HFF-Myc (cell line): Measurements from ENCODE around the gene CD300LF.

ENCODE experiments used
- DNase-seq: peaks from one replicate; pipeline ENCODE4 v3.0.0-alpha.2; 2011; ENCODE audit warnings: low read depth; ENCODE audit errors: extremely low read depth
- H3K4me3 ChIP-seq: replicated peaks from 2 replicates; pipeline ENCODE4 v1.5.1; 2011; ENCODE audit warnings: low read depth, mild to moderate bottlenecking, control low read depth, low read length
- TF ChIP-seq, protein P1 (sequence below): IDR thresholded peaks from 2 replicates; pipeline ENCODE4 v1.5.1; 2012; ENCODE audit warnings: mild to moderate bottlenecking, low read depth, low read length, control low read depth; ENCODE audit errors: missing control alignments

Gene CD300LF

DNA sequence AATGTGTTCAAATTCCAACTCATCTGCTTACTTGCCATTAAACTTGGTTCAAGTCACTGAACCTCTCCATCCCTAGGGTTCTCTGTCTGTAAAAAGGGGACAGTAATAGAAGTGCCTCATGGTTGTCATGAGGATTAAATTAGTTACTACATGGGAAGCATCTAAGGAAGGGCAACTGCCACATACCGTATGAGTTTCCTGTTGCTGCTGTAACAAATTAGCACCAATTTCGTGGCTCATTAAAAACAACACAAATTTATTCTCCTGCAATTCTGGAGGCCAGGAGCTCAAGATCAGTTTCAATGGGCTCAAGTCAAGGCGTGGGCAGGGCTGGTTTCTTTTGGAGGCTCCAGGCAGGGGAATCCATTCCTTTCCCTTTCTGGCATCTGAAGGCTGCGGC lies 18.6 kb downstream of the CD300LF start:
- H3K4me3 ChIP-seq = no peak overlapping the region
- DNase-seq = no peak
- TF ChIP-seq, protein P1, sequence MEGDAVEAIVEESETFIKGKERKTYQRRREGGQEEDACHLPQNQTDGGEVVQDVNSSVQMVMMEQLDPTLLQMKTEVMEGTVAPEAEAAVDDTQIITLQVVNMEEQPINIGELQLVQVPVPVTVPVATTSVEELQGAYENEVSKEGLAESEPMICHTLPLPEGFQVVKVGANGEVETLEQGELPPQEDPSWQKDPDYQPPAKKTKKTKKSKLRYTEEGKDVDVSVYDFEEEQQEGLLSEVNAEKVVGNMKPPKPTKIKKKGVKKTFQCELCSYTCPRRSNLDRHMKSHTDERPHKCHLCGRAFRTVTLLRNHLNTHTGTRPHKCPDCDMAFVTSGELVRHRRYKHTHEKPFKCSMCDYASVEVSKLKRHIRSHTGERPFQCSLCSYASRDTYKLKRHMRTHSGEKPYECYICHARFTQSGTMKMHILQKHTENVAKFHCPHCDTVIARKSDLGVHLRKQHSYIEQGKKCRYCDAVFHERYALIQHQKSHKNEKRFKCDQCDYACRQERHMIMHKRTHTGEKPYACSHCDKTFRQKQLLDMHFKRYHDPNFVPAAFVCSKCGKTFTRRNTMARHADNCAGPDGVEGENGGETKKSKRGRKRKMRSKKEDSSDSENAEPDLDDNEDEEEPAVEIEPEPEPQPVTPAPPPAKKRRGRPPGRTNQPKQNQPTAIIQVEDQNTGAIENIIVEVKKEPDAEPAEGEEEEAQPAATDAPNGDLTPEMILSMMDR = no peak

DNA sequence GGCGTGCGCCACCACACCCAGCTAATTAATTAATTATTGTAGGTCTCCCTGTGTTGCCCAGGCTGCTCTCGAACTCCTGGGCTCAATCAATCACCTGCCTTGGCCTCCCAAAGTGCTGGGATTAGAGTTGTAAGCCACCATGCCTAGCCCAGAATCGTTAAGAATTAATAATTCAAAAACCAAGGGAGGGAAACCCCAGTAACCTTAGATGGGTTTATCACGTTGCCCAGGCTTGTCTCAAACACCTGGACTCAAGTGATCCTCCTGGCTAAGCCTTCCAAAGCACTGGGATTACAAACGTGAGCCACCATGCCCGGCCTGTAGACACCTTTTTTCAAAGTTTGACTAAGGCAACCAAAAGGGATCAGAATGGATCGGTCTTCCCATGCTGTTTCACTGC lies 21.6 kb downstream of the CD300LF start:
- no peak for DNase-seq
- TF ChIP-seq, protein P1 = no peak
- H3K4me3 ChIP-seq = no peak overlapping the region

DNA sequence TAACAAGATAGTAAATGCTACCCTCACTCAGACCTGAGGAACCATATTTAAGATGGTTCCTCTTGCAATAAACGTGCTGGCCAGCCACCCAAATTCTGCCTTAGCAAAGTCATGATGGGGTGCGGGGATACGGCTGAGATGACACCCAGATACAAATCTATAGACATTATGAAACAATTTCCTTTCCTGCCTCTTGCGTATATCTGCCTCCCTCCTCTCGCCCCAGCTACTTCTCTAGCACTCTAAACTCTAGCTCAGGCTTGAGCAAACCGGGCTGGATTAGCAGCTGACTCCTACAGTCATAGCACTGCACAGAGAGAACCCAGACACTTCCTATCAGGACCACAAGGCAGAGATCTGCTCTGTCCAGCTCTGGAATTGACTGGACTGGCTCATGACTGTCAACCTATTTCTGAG lies 22.3 kb downstream of the CD300LF start:
- DNase-seq = no peak
- TF ChIP-seq, protein P1 = no peak
- H3K4me3 ChIP-seq = no peak overlapping the region

DNA sequence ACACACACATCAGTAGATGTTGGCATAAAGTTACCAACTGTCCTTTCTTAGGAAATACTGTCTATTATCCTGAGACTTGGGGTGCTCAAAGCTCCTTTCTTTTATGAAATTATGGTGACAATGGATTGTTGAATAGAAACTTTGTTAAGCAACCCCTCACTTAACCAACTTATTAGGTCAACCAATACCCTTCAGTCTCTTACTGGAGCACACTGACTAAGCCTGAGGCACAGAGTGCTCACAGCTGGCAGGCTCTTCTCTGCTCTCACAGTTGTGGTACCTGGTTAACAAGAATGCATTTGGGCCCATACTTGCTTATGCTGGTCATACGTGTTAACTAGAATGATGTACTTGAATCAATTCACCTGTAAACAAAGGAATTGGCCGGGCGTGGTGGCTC lies 24.8 kb downstream of the CD300LF start:
- H3K4me3 ChIP-seq = no peak overlapping the region
- TF ChIP-seq, protein P1 = no peak
- no peak for DNase-seq

DNA sequence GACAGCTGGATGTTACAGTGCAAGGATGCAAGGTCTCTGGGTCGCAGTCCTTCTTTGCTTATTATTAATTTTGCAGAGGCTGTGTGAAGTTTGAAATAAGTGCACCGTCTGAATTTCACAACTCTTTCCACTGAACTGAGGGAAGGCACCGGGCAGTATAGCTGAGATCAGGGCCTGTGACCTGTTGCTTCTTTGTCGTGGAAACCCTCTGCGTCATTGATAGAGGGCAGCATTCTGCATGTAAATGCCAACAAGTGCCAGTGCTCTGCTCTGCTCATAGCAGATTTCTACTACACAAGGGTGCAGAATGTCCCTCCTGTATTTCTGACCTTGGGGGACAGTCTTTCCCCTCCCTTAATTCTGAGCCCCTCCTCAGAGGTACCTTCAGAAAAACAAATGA lies 26.0 kb downstream of the CD300LF start:
- DNase-seq = no peak
- H3K4me3 ChIP-seq = no peak overlapping the region
- TF ChIP-seq, protein P1 = no peak

DNA sequence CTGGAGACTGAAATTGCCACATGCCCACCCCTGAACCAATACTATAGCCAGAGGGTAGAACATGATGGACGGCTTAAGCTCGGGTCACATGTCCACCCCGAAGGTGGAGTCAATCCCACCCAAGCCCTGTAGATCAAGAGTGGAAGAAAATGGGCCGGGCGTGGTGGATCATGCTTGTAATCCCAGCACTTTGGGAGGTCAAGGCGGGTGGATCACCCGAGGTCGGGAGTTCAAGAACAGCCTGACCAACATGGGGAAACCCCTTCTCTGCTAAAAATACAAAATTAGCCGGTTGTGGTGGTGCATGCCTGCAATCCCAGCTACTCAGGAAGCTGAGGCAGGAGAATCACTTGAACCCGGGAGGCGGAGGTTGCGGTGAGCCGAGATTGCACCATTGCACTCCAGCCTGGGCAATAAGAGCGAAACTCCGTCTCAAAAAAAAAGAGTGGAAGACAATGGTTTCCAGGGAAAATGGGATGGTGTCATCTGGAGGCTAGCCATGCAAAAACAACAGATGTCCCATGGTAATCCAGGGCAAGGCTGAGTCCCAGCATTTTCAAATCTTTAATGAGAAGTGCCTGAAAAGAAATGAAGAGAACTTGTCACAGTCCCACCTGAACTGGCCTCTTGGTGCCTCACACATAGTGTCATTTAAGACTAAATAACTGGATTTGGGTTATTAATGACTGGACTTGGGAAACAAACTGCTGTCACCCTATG lies 30.1 kb downstream of the CD300LF start:
- no peak for DNase-seq
- H3K4me3 ChIP-seq = no peak overlapping the region
- TF ChIP-seq, protein P1 = no peak

DNA sequence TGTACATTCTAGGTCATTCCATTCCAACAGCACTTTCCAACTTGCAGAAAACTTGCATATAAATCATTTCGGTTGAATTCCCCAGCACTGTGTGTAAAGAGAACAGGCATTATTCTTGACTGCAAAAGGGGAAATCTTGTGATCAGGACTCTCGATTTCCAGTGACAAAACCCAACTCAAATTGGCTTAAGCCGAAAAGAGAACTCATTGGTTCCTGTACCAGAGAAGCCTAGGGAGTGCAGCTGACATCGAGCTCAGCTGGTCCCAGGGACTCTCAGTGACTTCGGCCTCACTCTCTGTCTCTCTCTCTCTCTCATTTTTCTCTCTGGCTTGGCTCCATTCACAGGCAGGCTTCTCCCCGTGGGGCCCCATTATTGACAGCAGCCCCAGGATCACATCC lies 30.7 kb downstream of the CD300LF start:
- TF ChIP-seq, protein P1 = no peak
- DNase-seq = no peak
- H3K4me3 ChIP-seq = no peak overlapping the region
